Astrocyte (in vitro differentiated cells and primary cell): ENCODE data around the gene ROPN1. TPM values are rescaled to one million over a fixed set of nuclear protein-coding genes. Genes with fewer than 3 reads are reported as not detected.

Experiments
- DNase-seq: peaks from one replicate; pipeline ENCODE4 v3.0.0-alpha.2; 2010; ENCODE audit warnings: low read depth
- FAIRE-seq: peaks from 2 replicates; lab custom pipeline; 2011; peaks lifted over from hg19 to GRCh38; lab: Jason Lieb, UNC
- H2AFZ ChIP-seq: 2 replicates; pipeline ENCODE4 v1.6.0; 2012; ENCODE audit warnings: low read depth, low read length, inconsistent platforms
- H3K27ac ChIP-seq: 2 replicates; pipeline ENCODE4 v1.5.1; 2011; ENCODE audit warnings: low read depth, low read length, inconsistent platforms
- H3K27me3 ChIP-seq: 2 replicates; pipeline ENCODE4 v1.6.0; 2011; ENCODE audit warnings: low read length, inconsistent platforms; ENCODE audit not compliant: insufficient read depth
- H3K36me3 ChIP-seq: 2 replicates; pipeline ENCODE4 v1.5.1; 2011; ENCODE audit warnings: low read length, inconsistent platforms; ENCODE audit not compliant: insufficient read depth
- H3K4me1 ChIP-seq: 2 replicates; pipeline ENCODE4 v1.5.1; 2011; ENCODE audit warnings: low read length, inconsistent platforms; ENCODE audit not compliant: insufficient read depth
- H3K4me2 ChIP-seq: 2 replicates; pipeline ENCODE4 v1.6.0; 2012; ENCODE audit warnings: low read length, inconsistent platforms
- H3K4me3 ChIP-seq: 2 replicates; pipeline ENCODE4 v1.5.1; 2011; ENCODE audit warnings: low read depth, mild to moderate bottlenecking, low read length, inconsistent platforms; ENCODE audit not compliant: insufficient read depth
- H3K79me2 ChIP-seq: 2 replicates; pipeline ENCODE4 v1.6.0; 2012; ENCODE audit warnings: mild to moderate bottlenecking, low read length, inconsistent platforms; ENCODE audit not compliant: insufficient read depth
- H3K9ac ChIP-seq: 2 replicates; pipeline ENCODE4 v1.6.0; 2012; ENCODE audit warnings: mild to moderate bottlenecking, low read length, inconsistent platforms
- H3K9me3 ChIP-seq: 2 replicates; pipeline ENCODE4 v1.5.1; 2012; ENCODE audit warnings: low read depth, mild to moderate bottlenecking, low read length, inconsistent platforms; ENCODE audit not compliant: insufficient read depth
- H4K20me1 ChIP-seq: 2 replicates; pipeline ENCODE4 v1.6.0; 2012; ENCODE audit warnings: low read length, inconsistent platforms; ENCODE audit not compliant: insufficient read depth
- H3K27ac Mint-ChIP-seq: one replicate; pipeline ENCODE4 v1.8.0; 2021; ENCODE audit warnings: mild to moderate bottlenecking, mixed read lengths; ENCODE audit not compliant: unreplicated experiment
- H3K27me3 Mint-ChIP-seq: one replicate; pipeline ENCODE4 v1.8.0; 2021; ENCODE audit warnings: low read depth, mixed read lengths; ENCODE audit not compliant: unreplicated experiment
- H3K36me3 Mint-ChIP-seq: one replicate; pipeline ENCODE4 v1.8.0; 2021; ENCODE audit warnings: low read depth, mixed read lengths; ENCODE audit not compliant: unreplicated experiment
- H3K4me1 Mint-ChIP-seq: one replicate; pipeline ENCODE4 v1.8.0; 2021; ENCODE audit warnings: low read depth, mixed read lengths; ENCODE audit not compliant: unreplicated experiment
- H3K4me3 Mint-ChIP-seq: one replicate; pipeline ENCODE4 v1.8.0; 2021; ENCODE audit warnings: mild to moderate bottlenecking, moderate library complexity, mixed read lengths; ENCODE audit not compliant: unreplicated experiment
- H3K9me3 Mint-ChIP-seq: one replicate; pipeline ENCODE4 v1.8.0; 2021; ENCODE audit warnings: mild to moderate bottlenecking, mixed read lengths; ENCODE audit not compliant: unreplicated experiment
- EZH2 ChIP-seq: IDR thresholded peaks from 2 replicates; pipeline ENCODE4 v1.6.1; 2012; ENCODE audit warnings: mild to moderate bottlenecking, low read length, inconsistent platforms; ENCODE audit not compliant: insufficient read depth
- total RNA-seq: library from RNA; stranded (reverse); gene quantifications from 2 replicates; pipeline ENCODE4 v1.2.1, GENCODE V29; 2021
- TF ChIP-seq, protein P1 (sequence below): IDR thresholded peaks from 2 replicates; pipeline ENCODE4 v1.5.1; 2011; ENCODE audit warnings: low read depth, mild to moderate bottlenecking, inconsistent platforms, low read length, moderate library complexity; ENCODE audit not compliant: insufficient read depth

The ROPN1 gene
- total RNA-seq, 1 donor from 2014 or later = not detected

DNA sequence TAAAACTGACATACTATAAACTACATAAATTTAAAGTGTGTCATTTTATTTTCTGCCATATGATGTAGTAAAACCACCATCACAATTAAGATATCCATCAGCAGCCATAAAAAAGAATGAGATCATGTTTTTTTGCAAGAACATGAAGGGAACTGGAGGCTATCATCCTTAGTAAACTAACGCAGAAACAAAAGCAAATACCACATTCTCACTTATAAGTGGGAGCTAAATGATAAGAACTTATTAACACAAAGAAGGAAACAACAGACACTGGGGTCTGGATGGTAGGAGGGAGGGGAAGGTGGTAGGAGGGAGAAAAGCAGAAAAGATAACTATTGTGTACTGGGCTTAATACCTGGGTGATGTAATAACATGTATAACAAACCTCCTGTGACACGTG lies 55.5 kb downstream of the ROPN1 start:
- Histone ChIP-seq H3K79me2 (no peaks in the 10 kb centered on the region), H3K4me1 (no peaks in the 10 kb centered on the region), H3K9me3 (no peaks in the 10 kb centered on the region), H3K4me2 (no peak overlapping the region), H2AFZ (no peak overlapping the region), H3K4me3 (no peak overlapping the region), H3K36me3 (peaks cover 24% of the 10 kb centered on the region), H3K27me3 (no peaks in the 10 kb centered on the region), H3K9ac (no peak overlapping the region), H3K27ac (no peak overlapping the region), H4K20me1 (no peaks in the 10 kb centered on the region)
- FAIRE-seq = no peak
- H3K36me3 Mint-ChIP-seq = peaks cover 2% of the 10 kb centered on the region
- H3K9me3 Mint-ChIP-seq = no peaks in the 10 kb centered on the region
- H3K4me1 Mint-ChIP-seq = no peaks in the 10 kb centered on the region
- no peak for TF ChIP-seq EZH2
- no peak overlapping the region for H3K4me3 Mint-ChIP-seq
- H3K27me3 Mint-ChIP-seq = no peaks in the 10 kb centered on the region
- DNase-seq = no peak
- no peak overlapping the region for H3K27ac Mint-ChIP-seq

DNA sequence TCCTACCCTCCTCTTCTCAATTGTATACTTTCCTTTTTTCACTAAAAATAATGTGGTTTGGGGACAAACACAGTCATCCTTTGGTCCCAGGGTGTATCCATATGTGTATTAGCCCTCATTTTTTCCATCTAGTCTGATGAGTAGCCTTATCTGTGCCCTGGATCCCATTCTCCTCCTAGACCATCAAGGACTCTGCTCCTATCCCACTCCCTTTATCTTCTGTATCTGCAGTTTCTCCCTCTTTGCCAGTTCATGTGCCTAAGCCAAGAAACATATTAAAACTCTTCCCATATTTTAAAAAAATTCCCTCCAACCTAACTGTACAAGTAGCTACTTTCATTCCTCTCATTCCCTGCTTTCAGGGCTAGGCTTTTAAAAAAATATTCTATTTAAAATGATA lies 56.1 kb downstream of the ROPN1 start:
- H3K9ac ChIP-seq = no peak overlapping the region
- H3K79me2 ChIP-seq = no peaks in the 10 kb centered on the region
- H3K27me3 ChIP-seq = no peaks in the 10 kb centered on the region
- no peaks in the 10 kb centered on the region for H3K9me3 ChIP-seq
- Mint-ChIP-seq H3K36me3 (peaks cover 2% of the 10 kb centered on the region), H3K27me3 (no peaks in the 10 kb centered on the region), H3K9me3 (no peaks in the 10 kb centered on the region), H3K4me1 (no peaks in the 10 kb centered on the region), H3K27ac (no peak overlapping the region), H3K4me3 (no peak overlapping the region)
- peaks cover 28% of the 10 kb centered on the region for H3K36me3 ChIP-seq
- no peak for FAIRE-seq
- no peak for TF ChIP-seq EZH2
- TF ChIP-seq, protein P1, sequence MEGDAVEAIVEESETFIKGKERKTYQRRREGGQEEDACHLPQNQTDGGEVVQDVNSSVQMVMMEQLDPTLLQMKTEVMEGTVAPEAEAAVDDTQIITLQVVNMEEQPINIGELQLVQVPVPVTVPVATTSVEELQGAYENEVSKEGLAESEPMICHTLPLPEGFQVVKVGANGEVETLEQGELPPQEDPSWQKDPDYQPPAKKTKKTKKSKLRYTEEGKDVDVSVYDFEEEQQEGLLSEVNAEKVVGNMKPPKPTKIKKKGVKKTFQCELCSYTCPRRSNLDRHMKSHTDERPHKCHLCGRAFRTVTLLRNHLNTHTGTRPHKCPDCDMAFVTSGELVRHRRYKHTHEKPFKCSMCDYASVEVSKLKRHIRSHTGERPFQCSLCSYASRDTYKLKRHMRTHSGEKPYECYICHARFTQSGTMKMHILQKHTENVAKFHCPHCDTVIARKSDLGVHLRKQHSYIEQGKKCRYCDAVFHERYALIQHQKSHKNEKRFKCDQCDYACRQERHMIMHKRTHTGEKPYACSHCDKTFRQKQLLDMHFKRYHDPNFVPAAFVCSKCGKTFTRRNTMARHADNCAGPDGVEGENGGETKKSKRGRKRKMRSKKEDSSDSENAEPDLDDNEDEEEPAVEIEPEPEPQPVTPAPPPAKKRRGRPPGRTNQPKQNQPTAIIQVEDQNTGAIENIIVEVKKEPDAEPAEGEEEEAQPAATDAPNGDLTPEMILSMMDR = no peak
- no peak for DNase-seq
- H3K4me3 ChIP-seq = no peak overlapping the region
- no peak overlapping the region for H2AFZ ChIP-seq
- H4K20me1 ChIP-seq = no peaks in the 10 kb centered on the region
- H3K27ac ChIP-seq = no peak overlapping the region
- H3K4me1 ChIP-seq = no peaks in the 10 kb centered on the region
- no peak overlapping the region for H3K4me2 ChIP-seq

DNA sequence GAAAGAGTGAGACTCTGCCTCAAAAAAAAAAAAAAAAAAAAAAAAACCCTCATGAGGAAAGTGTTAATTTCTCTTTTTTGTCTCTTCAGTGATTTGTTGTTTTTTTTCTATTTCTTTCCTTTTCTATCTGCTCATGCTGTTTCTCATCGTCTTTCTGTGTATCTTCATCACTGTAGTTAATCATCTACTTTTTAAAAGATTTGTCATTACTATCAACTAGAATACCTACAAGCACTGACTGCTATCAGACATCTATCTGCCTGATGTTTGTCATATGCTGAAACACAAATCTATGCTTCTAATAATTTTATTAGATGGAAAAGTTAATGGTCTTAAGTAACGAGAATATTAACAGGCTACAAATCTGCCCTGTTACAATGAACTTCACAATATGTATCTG lies 57.7 kb downstream of the ROPN1 start:
- Histone ChIP-seq H3K36me3 (peaks cover 35% of the 10 kb centered on the region), H3K9ac (no peak overlapping the region), H3K27me3 (no peaks in the 10 kb centered on the region), H3K79me2 (no peaks in the 10 kb centered on the region), H4K20me1 (no peaks in the 10 kb centered on the region), H3K4me3 (no peak overlapping the region), H3K27ac (no peak overlapping the region), H3K4me1 (no peaks in the 10 kb centered on the region), H3K4me2 (no peak overlapping the region), H3K9me3 (no peaks in the 10 kb centered on the region), H2AFZ (no peak overlapping the region)
- Mint-ChIP-seq H3K27me3 (no peaks in the 10 kb centered on the region), H3K4me3 (no peak overlapping the region), H3K4me1 (no peaks in the 10 kb centered on the region), H3K27ac (no peak overlapping the region), H3K36me3 (peaks cover 2% of the 10 kb centered on the region), H3K9me3 (no peaks in the 10 kb centered on the region)
- TF ChIP-seq, protein P1 = no peak
- TF ChIP-seq EZH2 = no peak
- no peak for FAIRE-seq
- no peak for DNase-seq
